GM21447 (cell line): ENCODE data around the gene PP2D1.
"Not testable (repeated sequence)": the region's sequence is repeated elsewhere in the genome, so short reads cannot be mapped to it uniquely, and the experiment has no call there.

ENCODE experiments used
- ATAC-seq: cut with Tn5 transposase; IDR thresholded peaks from one replicate; pipeline ENCODE4 v1.9.1; 2021; ENCODE audit not compliant: unreplicated experiment

The PP2D1 gene

DNA sequence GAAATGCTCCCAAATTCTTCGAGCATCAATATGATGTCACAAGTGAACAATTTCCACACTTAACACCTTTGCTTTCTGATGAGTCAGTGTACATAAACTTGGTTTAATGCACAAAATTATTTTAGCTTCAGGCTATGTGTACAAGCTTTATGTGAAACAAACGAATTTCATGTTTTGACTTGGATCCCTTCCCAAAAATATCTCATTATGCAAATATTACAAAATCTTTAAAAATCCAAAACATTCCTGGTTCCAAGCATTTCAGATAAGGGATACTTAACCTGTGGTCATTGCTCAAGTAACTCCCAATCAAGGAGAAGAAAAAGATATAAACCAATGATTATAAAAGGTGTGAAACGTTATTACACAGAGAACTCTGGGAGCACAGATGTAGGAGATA is 40.0 kb downstream of the PP2D1 start:
- ATAC-seq = no peak

DNA sequence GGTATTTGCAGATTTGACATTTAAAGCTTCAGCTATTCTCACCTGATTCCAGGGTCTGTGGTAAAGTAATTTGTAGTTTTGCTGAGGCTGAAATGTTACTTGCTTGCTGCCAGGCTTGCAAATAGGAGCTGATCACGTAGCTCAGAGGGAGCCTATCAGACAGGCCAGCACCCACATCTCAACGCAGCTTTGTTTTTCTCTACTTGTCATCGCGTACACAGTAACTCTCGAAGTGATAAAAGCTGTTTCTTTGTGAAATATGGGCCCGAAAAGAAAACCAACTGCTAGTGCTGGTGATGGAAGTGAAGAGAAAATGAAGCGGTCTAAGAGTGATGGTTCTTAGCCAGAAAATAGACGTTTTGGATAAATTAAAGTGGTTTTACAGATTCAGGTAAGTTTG is 41.7 kb downstream of the PP2D1 start:
- no peak for ATAC-seq

DNA sequence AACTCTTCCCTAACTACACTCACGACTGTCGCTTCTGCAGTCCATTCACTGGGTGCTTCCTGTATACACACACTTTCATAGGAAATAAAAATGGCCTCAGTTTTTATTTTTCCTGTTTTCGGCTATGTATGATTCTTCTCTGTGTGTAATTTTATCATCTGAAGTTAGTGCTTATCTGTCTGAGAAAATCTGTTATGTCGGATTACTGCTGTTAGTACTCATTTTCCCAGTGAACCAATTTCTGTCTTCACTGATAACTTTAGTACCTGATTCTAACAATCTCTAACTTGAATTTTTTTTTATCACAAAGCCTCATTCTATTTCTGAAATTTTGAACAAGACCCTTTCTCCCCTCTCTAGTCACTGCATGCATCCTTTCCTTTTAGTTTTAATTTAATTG is 44.3 kb downstream of the PP2D1 start:
- ATAC-seq = no peak

GRCh38 chr3:19967208-19967607 is 44.9 kb downstream of the PP2D1 start:
- no peak for ATAC-seq

- no peak for ATAC-seq
Observed at GRCh38 chr3:19961960-19962359, 50.1 kb downstream of the PP2D1 start.

GRCh38 chr3:19960696-19961095 is 51.4 kb downstream of the PP2D1 start:
- no peak for ATAC-seq

DNA sequence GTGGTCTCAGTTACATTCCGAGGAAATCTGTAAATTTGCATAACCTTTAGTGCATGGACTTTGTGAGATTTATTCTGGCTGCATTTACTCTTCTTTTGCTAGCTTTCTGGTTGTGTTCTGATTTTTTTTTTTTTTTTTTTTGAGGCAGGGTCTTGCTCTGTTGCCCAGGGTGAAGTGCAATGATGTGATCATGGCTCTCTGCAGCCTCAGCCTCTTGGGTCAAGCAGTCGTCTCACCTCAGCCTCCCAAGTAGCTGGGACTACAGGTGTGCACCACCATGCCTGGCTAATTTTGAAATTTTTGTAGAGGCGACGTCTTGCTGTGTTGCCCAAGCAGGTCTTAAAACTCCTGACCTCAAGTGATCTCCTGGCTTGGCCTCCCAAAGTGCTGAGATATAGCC is 52.6 kb downstream of the PP2D1 start:
- ATAC-seq = no peak

- not testable (repeated sequence) for ATAC-seq
Observed at GRCh38 chr3:19957354-19957753, 54.7 kb downstream of the PP2D1 start.

GRCh38 chr3:19954676-19955075 is 57.4 kb downstream of the PP2D1 start:
- ATAC-seq = no peak

GRCh38 chr3:19950316-19950715 is 61.7 kb downstream of the PP2D1 start:
- ATAC-seq = no peak

GRCh38 chr3:19948226-19948591 is 63.9 kb downstream of the PP2D1 start:
- no peak for ATAC-seq

- peak; percentile 17 for ATAC-seq
Observed at GRCh38 chr3:19947549-19948225, 64.4 kb downstream of the PP2D1 start.

DNA sequence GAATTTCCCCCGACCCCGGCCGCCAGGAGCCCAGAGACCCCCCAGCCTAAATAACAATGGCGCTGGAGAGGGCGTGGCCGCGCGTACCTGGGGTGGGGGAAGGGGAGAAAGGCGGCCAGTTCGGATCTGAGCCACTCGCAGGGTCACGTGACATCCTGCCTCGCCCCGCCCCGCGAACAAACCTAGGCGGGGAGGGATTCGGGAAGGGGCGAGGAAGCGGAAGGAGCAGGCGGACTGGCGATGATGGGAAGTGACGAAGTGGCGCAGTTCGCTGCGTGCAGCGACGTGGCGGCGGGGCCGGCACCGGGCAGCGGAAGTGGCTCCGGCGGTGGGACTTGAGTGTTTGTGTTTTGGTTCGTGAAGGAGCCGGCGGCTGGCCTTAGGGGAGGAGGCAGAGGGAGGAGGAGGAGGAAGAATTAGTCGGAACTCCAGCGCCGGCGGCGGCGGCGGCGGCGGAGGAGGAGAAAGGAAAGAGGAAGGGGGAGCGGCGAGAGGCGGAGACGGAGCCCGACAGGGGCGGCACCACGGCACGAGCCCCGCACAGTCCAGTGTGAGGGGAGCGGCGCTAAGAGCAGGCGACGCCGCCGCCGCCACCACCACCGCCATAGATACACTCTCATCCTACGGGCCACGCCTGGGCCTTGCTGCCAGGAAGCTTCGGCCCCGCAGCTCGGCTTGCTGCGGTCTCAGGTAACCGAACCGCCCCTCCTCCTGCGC is 65.1 kb downstream of the PP2D1 start, which contains the start of gene RAB5A:
Gene RAB5A (plus strand): TSS at position 266 of the 717 bp plus-strand sequence. CDS start 3,802 bp downstream, outside the sequence.
- ATAC-seq = peak; percentile 95

DNA sequence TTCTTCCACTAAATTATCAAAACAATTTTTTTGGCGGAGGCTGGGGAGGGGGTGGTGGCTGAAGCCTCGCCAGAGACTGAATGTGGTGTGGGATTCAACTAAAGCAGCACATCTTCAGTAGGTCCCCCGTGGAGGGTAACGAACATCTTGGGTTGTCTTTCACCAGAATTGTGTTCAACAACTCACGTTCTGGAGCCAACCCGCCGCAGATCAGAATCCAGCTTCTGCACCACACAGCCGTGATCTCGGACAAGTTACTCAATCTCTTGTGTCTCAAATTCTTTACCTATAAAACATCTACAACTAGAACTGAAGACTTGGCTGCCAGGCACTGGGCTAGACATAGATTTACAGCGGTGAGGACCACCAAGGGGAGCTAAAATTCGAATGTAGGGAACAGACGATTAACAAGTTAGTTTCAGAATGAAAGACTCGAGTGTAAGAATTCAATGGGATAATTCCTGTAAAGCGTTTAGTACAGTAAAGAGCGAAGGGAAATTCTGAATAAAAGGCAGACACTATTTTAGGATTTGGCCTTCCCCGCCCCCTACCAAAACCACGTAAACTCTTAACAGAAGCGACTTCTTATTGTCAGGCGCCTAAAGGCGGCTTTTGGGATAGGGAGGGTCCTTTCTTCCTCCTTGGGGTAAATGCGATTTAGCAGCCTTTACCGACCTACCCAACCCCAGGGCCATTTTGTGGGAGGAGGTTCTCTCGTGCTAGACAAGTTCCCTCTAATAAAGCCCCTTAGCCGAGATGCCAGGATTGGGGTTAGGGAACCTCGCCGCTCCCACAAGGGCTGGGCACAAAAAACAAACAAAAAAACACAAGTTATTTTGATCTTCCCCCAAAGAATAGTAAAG is 65.9 kb downstream of the PP2D1 start:
- peak; percentile 8 for ATAC-seq

- no peak for ATAC-seq
Observed at GRCh38 chr3:19945534-19945933, 66.5 kb downstream of the PP2D1 start.

GRCh38 chr3:19940643-19941042 is 71.4 kb downstream of the PP2D1 start:
- ATAC-seq = no peak

GRCh38 chr3:19938295-19938627 is 73.8 kb downstream of the PP2D1 start:
- no peak for ATAC-seq

DNA sequence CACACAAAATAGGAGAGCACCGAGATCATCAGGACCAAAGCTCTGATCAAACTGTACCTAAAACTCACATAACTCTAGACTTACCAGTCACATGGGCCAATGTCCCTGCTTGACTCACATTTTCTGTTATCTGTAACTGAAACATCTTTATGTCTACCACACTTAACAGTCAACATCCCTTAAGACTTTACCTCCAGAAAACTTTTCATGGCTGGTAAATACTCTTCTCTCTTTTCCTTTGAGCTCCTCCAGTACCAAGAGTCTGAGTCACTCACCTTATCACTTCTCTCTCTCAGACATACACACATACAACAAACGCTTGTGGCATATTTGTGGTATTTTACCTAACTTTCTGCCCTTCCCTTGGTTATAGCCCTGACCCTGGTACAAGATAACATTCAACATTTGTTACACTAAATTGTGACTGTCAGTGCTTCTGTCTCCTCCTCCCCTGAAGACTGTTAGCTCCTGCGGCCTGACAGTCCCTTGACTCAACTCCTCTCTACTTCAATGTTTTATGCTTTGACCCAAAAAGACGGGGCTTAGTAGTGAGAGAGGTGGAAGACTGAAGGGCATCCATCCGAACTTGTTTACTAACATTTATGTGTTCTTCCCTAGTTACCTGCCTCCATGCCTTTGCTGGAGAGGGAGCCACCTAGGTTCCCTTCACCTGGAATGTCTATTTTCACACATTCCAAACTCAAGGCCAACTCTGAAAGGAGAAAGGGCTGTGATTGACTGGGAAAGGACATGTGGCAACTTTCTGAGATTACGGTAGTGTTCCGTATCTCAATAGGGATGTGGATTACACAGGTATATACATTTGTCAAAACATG is 74.4 kb downstream of the PP2D1 start:
- no peak for ATAC-seq
